ENCODE results near the gene ARMH3. TPM values are rescaled to one million over a fixed set of nuclear protein-coding genes. Genes with fewer than 3 reads are reported as not detected.
"Not testable (repeated sequence)": the region's sequence is repeated elsewhere in the genome, so short reads cannot be mapped to it uniquely, and the experiment has no call there.

The ARMH3 gene
- total RNA-seq, 1 donor from 2014 or later, result 26.4 TPM

DNA sequence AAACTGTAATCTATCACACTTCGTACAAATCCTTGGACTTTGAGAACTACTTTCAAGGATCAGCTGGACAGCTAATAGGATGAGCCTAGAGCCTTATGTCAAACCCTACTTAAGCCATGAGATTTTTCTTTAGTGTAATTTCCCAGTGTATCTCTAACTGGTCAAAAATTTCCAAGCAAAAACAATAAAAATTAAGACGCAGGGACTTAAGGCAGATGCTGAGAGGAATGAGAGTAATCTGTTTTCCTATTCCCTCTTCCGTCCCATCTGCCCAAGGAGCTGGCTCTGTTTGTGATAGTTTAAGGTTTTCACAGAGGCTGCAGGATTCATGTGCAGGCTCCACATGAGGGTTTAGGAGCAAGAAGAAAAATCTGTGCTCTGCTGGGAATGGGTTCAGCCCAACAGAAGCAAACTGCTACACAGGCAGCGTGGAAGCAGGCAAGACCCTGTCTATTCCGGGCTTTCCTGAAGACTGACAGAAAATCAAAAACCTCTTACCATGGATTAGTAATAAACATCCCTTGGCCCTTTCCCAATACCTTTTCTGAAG, 62.2 kb downstream of the ARMH3 start:
- intact Hi-C loops (cut with micrococcal nuclease), result no loop called here

DNA sequence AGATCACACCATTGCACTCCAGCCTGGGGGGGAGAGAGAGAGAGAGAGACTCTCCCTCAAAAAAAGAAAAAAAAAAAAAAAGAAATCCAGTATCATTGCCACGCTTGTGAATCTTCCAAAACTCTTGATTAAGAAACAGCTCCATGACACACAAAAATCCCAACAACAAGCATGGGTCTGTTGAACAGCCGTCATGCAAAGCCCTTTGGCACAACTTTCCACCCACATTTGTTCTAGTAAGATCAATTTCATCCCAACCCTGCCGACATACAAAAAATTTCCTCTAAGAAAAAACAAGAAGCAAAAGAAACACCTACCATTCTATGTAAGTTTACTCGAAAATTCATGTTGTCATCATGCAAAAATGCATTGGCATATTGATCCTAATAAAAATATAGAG, 62.8 kb downstream of the ARMH3 start:
- intact Hi-C loops (cut with micrococcal nuclease), result no loop called here

DNA sequence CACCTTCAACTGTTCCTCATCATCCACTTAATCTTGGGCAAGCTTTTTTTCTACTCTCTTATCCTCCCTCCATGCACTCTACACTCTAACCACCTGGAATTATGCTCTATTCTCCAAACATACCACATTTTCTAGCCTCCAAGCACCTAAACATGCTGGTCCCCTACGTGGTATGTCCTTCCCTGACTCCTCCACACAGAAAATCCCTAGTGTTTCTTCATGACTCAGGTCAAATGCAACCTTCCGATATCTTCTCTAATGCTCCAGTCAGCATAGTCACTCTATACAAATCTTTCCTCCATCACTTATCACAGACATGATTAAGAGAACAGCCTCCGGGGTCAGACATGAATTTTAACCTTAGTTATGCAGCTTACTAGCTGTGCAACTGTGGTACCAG, 68.8 kb downstream of the ARMH3 start:
- intact Hi-C loops (cut with micrococcal nuclease), result no loop called here

DNA sequence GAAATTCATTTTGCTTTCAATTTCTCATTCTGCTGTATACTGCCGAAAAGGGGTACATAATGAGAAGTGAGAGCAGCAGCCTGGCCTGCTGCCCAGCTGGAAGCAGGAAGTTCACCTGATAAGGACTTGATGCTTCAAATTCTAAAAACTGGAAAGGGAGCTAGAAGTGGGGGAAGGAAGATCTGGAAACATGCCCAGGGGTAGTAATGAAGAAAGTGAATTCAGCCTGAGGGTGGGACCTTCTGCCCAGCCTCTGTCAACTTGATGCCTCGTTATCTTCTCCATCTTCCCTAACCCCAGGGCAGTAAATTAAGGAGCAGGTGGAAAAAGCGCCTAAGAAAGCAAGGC, 69.4 kb downstream of the ARMH3 start:
- intact Hi-C loops (cut with micrococcal nuclease), result no loop called here

DNA sequence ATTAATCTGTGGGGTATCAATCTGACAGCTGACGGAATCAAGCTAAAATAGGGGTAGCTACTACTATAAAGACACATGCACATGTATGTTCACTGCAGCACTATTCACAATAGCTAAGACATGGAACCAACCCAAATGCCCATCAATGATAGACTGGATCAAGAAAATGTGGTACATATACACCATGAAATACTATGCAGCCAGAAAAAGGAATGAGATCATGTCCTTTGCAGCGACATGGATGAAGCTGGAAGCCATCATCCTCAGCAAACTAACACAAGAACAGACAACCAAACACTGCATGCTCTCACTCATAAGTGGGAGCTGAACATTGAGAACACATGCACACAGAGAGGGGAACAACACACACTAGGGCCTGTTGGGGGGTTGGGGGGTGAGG, 75.3 kb downstream of the ARMH3 start:
- intact Hi-C loops (cut with micrococcal nuclease), result not testable (repeated sequence)

DNA sequence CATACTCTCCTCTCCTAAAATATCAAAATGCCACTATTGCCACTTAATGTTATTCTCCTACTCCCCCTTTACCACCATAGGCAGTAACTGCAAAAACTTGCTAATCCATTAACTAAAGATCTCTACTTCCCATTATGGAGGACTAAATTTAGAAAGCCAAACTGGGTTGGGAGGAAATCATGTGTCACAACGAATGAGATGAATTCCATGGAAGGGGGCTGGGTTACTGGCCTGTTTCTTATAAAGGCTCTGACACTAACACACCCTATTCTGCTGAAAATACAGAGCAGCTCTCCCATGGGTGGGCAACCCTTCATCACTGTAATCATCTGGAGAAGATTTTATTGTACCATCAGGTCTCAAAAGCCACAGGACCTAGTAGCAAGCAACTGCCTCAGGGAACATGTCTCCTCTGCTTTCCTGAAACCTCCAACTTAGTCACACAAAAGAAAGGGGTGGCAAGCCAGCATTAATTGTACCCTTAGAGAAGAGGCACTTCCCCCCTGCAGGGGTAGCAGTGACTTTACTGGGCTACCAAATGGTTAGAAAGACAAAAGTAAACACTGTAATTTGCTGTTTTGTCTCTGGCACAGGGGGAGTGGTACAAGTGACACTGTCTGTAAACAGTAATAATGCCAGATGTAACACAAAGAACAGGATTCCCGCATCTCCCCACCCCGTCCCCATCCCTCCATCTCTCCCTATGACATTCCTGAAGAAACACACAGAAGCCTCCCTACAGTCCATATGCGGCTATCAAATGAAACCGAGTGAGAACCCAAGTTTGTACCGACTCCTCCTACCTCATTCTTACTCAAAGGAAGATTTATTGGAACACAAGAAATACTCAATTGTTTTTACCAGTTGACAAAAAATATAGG, 81.6 kb downstream of the ARMH3 start:
- intact Hi-C loops (cut with micrococcal nuclease), result no loop called here

DNA sequence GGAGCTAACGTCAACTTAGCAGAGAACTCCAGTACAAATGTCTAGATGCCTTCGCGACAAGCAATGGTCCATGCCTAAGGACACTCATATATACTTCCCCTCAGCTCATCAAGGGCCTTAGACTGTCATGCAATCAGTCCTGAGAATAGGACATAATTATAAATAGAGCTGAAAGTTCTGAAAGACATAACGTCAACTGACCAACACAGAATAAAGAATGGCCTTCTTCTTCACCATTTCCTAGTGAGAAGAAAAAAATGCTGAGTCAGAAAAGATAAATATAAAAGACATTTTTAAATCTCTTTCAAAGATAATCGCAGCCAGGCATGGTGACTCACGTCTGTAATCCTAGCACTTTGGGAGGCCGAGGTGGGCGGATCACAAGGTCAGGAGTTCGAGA, 83.2 kb downstream of the ARMH3 start:
- intact Hi-C loops (cut with micrococcal nuclease), result no loop called here

DNA sequence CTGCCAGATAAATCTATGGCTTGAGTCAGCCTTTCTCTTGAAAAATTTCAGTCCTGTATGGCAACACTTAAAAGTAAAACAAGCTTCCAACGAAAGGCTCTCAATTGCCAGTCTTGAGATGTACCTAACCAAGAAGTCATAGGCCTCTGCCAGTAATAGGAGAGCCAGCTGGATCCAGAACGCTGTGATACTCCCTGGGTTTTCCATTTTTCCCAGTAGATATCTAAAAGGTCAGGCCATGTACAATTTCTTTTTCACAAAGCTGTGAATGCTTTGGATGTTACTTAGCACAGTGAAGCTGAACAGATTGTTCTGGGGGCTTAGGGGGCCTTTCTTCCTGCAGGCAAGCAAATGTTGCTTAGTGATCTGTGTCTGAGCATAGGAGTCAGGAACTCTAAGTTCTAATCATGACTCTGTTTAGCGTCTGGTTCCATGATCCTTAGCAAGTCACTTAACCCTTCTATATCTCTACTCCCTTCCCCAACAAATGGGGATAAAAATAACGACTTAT, 86.5 kb downstream of the ARMH3 start:
- intact Hi-C loops (cut with micrococcal nuclease), result no loop called here

DNA sequence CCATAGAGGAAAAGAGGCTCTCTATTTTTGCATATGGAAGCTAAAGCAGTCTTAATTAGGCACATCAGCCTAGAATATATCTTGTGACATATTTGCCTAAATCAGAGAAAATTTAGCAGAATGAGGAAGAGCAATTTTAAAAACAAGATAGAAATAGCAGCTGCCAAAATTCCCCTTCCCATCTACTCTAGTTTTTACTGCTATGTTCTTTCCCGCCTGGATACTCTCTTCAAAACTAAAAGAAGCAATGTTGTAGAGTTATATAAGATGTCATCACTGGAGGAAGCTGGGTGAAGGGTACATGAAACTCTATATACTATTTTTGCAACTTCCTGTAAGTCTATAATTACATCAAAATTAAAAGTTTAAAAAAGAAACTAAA, 87.0 kb downstream of the ARMH3 start:
- intact Hi-C loops (cut with micrococcal nuclease), result no loop called here

DNA sequence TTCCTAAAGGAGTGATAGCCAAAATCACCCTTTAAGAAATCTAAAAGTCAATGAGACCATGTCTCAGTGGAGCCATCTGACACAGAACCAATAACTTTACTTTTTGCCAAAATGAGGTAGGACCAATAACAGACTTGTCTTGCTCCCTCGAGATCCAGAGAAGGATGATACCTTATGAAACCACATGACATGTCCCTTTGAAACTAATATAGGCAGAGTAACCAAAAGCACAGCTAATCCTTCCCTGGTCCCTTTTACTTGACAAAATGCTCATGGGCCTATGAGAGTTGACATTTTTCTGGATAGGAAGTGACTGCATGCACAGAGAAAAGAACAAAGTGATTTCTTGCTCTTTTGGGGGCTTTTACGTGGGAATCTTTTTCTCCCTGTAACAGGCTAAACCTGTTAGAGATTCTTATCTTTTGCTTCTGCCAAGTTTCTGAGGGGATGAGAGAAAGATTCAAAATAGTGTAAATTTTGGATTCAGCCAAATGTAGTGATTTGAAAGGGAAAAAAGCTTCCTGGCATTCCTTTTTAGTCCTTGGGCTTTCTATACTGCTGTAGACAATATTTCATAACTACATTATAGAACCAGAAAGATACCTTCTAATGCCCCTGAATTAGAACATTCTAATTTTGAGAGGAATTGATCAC, 87.6 kb downstream of the ARMH3 start:
- intact Hi-C loops (cut with micrococcal nuclease), result no loop called here

DNA sequence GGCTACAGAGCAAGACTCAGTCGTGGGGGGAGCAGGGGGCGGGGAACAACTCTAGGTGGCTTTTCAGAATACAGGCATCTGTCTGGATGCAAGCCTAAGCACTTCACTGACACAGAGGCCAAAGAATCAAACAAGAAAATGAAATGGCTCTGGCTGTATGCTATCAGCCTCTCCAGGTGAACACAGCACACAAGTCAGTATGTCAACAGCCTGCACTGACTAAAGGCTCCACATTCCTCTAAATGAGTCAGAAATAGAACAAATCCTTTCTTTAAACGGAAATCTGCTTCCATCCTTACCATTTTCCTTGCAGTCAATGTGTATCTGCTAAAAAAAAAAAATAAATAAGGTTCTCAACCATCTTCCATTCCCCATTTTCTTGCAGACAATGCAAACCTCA, 88.3 kb downstream of the ARMH3 start:
- intact Hi-C loops (cut with micrococcal nuclease), result no loop called here

DNA sequence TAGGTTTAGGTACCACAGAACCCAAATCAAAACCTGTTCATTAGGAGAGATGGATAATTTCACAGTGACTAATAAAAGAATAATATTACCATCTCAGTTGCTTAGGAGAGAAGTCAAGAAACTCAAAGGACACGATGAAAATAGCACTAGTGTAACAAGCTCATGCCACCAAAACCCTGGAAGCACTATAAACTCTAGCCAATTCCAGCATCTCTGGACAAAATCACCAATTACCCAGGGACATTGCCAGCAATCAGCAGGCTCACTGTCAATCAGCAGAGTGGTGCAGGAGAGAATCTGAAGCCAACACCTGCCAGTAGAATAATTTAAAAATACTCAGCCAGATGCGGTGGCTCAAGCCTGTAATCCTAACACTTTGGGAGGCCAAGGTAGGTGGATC, 88.9 kb downstream of the ARMH3 start:
- intact Hi-C loops (cut with micrococcal nuclease), result no loop called here

DNA sequence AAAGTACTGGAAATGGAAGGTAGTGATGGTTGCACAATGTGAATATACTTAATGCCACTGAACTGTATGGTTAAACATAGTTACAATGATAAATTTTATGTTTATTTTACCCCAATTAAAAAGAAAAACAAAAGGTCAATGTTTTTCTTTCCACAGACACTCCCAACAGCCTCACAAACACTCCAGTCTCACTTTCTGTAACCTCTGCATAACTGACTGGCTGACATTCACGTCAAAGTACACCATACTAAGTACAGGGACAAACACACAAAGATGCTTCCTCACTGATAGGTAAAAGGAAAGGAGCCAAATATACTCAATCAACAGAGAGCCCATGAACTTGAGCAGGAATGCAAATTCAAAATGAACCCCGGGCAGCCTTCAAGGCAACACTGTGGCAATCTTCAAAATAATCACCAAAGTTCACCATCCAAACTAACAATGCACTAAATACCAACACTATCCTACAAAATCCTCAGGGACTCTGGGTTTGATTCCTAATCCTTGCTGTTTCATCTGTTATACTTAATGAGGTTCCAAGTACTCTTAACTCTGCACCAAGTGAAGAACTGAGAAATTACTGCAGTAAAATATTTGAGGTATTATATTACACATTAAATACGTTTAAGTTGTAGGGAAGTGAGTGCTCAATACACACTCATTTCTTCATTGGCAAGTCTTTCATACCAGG, 90.8 kb downstream of the ARMH3 start:
- intact Hi-C loops (cut with micrococcal nuclease), result no loop called here

DNA sequence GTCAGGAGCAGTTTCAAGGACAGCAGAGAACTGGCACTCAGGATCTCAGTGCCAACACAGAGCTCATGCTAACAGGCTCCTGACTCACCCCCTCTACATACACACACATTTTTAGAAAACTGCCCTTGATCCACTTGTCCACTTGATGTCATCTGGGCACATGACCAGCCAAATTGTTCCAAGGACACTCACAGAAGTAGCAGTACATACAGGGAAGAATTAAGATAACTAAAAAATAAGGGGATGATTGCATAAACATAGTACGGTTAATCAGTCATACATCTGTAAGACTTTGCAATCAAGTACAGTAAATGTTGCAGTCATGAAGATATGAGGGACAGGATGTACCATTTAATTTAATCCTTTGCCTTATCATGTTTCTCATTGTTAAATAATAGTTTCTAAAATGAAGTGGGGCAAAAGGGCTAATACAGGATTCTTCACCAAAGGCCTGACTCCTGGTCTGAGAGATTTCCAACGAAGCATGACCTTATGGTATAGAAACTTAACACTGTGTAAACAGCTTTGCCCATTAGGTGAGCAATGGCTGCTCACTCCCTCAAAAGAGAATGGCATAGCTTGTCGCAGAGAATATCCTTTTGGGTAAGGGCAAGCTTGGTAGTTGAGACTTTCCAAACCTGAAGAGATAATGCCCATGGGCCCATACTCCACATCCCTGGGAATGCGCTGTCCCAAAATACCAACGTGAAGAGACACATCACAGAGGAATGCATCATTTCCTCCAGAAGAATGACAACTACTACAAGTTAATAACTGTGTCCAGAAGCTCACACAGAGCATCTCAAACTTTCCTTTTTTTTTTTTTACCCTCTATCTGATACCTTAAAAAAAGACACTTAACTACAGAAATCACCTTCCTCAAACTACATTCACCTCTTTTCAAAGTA, 94.1 kb downstream of the ARMH3 start:
- intact Hi-C loops (cut with micrococcal nuclease), result no loop called here

DNA sequence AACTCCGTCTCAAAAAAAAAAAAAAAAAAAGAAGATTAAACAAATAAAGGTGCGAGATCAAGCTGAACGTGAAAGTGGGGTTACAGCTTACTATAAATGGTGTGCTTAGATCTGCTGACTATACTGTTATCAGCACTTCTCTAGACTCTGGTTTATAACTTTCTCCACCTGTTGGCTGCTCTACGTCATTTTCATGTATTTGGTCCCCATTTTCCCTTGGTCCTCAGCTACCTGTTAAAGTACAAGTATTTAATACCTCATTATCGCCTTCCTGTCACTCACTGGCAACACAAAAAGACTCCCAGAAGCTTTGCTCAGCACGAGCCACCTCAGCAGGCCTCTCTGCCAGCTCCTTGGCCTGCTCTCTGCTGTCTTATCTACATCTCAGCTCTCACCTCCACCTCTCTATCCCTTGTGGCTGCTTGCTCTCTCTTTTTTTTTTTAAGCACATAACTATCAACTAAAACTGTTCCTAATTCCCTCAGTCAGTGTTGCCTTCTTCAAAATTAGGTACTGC, 95.0 kb downstream of the ARMH3 start:
- intact Hi-C loops (cut with micrococcal nuclease), result no loop called here

DNA sequence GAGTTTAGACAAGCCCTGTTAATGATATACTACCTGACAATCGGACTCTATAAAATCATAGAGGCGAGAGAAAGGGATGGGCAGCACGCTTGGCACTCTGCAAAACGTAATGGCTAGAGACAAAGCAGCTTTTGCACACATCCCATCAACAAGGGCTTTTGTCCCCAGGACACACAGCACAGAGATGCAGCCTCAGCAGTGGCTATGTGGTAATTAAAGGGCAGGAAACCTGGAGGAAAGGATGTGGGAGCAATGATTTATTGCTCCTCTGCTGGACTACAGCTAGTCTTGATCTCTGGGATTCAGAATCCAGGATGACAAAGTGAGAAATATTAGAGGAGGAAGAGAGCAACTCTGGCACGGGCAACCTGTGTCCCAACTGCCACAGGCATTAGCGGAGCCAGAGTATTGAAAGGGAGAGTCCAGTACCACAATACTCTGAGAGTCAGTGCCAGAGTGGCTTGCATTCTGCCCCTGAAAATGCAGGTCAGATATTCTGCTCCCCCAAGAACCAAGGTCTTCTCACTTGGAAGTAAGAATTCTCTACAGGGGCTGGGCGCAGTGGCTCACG, 96.5 kb downstream of the ARMH3 start:
- intact Hi-C loops (cut with micrococcal nuclease), result no loop called here

DNA sequence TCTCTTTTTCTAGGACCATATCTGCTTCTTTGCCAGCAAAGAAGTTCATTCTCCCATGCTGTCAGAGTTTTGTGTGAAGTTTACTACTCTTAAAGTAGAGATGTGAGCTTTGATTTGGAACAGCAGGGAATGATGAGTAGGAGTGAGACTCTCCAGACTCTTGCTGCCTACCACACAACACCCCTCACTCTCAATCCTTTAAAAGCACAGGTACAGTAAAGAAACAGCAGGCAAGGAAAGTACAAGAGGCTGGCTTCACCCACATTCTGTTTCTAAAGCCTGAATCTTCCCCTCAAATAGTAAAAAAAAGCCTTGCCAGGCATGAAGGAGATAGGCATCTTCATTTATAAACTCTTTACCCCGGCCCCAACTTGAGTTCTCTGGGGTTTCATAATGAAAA, 97.3 kb downstream of the ARMH3 start:
- intact Hi-C loops (cut with micrococcal nuclease), result no loop called here

DNA sequence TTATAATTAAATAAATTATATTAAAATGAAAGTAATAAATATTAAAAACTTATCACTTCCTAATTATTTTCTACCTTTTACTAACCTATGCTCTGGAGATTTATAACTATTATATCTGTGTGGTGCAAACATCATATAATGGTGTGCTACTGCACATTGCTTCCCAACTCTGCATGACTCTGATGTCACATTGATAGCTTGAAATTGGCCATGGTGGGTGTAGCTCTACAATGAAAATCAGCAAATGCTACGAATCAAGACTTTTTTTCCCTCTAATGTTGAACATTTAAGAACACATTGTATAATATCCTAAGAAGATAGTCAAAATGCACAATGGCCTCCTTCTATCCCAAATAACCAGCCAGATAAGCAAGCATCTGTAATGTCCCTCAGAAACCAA, 99.1 kb downstream of the ARMH3 start:
- intact Hi-C loops (cut with micrococcal nuclease), result no loop called here

DNA sequence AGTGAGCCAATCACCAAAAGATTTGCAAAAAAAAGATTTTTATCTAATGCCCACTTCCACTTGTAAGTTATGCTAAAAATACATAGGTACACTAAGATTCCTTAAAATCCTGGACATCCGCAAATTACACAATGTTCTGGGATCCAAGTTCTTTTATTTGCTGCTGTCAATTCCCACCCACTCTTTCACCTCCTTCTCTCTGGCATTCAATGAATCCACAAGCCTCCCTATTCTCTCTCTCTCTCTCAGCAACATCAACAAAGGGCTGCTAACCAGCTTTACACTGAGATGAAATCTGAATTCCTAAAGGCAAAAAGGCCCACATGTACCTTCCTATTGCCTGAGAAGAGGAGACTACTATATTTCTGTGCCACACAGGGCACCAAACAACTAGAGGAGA, 99.9 kb downstream of the ARMH3 start:
- intact Hi-C loops (cut with micrococcal nuclease), result no loop called here

DNA sequence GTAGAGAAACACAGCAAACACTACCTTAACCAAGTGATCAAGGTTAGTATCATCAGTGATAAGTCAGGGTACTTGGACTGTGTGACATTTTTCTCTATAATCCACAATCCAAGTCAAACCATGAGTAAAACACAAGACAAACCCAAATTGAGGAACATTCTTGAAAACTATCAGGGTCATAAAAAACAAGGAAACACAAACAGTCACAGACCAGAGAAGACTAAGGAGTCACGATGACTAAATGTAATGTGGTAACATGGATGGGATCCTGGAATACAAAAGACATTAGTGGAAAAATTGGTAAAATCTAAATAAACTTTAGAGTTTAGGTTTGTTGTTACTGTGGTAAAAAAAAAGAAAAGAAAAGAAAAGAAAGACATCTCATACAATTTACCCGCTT, 103.8 kb downstream of the ARMH3 start:
- intact Hi-C loops (cut with micrococcal nuclease), result no loop called here

All from T-helper 2 cell treated with Interferon-gamma antibody and Interleukin-4, amounts not matched to agents 100 ng/mL and 5 ng/mL, for 36 hours (primary cell).